Measurements from ENCODE around the gene GPHN. TPM values are rescaled to one million over a fixed set of nuclear protein-coding genes. Genes with fewer than 3 reads are reported as not detected.

GPHN gene
- total RNA-seq, 2 donors from 2014 or later: 24.1 to 25.7 TPM

DNA sequence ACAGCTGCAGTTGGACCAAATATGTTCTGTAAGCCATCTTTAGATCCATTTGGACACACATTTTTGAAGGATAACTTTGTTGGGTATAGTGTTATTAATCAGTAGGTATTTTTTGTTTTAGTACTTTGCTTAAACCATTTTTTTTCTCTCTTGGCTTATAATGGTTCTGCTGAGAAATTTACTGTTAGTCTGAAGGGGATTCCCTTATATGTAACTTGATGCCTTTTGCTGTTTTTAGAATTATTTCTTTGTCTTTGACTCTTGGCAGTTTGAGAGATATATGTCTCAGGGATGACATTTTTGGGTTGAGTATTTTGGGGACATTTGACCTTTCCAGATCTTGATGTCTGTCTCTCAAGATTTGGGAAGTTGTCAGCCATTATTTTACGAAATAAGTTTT is 169.8 kb downstream of the GPHN start:
- Histone ChIP-seq H3K27me3 (no peaks in the 10 kb centered on the region), H3K4me3 (no peak overlapping the region), H3K9me3 (no peaks in the 10 kb centered on the region), H3K36me3 (replicated peaks in 1 of 2; ENCODE audit: insufficient read depth in 1 of 2, low read depth in 2 of 2) (no peaks in the 10 kb centered on the region), H3K4me1 (no peaks in the 10 kb centered on the region), H3K27ac (no peak overlapping the region)
- 91 to 94% methylated on average over 1 of the region's 1 CpG for WGBS, 2 donors
- no peak for DNase-seq
- TF ChIP-seq, protein P1, sequence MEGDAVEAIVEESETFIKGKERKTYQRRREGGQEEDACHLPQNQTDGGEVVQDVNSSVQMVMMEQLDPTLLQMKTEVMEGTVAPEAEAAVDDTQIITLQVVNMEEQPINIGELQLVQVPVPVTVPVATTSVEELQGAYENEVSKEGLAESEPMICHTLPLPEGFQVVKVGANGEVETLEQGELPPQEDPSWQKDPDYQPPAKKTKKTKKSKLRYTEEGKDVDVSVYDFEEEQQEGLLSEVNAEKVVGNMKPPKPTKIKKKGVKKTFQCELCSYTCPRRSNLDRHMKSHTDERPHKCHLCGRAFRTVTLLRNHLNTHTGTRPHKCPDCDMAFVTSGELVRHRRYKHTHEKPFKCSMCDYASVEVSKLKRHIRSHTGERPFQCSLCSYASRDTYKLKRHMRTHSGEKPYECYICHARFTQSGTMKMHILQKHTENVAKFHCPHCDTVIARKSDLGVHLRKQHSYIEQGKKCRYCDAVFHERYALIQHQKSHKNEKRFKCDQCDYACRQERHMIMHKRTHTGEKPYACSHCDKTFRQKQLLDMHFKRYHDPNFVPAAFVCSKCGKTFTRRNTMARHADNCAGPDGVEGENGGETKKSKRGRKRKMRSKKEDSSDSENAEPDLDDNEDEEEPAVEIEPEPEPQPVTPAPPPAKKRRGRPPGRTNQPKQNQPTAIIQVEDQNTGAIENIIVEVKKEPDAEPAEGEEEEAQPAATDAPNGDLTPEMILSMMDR (IDR thresholded peaks at IDR 0.05): no peak
- no peak for TF ChIP-seq POLR2A (IDR thresholded peaks at IDR 0.05)
- intact Hi-C loops (cut with DNase I): no loop called here
- ATAC-seq: no peak

DNA sequence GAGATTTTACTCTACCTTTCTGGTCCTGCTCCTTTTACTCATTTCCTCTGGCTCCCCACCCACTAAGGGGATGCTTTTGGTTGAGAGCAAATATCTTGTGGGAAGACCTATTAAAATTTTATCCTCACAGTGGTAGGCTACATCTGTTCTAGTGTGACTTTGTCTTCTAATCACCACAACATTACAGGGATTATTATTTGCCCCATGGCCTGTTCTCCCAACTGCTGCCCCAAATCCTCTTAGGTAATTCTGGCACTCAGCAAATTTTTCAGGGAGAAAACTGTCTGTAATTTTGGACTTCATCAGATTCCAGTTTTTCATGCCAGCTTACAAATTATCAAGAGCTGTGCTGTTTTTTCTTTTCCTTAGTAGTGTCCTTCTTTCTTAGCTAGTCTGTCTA is 172.3 kb downstream of the GPHN start:
- Histone ChIP-seq H3K4me3 (no peak overlapping the region), H3K9me3 (no peaks in the 10 kb centered on the region), H3K4me1 (no peaks in the 10 kb centered on the region), H3K27me3 (no peaks in the 10 kb centered on the region), H3K36me3 (replicated peaks in 1 of 2; ENCODE audit: insufficient read depth in 1 of 2, low read depth in 2 of 2) (no peaks in the 10 kb centered on the region), H3K27ac (no peak overlapping the region)
- TF ChIP-seq, protein P1 (IDR thresholded peaks at IDR 0.05): no peak
- no peak for TF ChIP-seq POLR2A (IDR thresholded peaks at IDR 0.05)
- intact Hi-C loops (cut with DNase I): no loop called here
- DNase-seq: no peak
- no peak for ATAC-seq

DNA sequence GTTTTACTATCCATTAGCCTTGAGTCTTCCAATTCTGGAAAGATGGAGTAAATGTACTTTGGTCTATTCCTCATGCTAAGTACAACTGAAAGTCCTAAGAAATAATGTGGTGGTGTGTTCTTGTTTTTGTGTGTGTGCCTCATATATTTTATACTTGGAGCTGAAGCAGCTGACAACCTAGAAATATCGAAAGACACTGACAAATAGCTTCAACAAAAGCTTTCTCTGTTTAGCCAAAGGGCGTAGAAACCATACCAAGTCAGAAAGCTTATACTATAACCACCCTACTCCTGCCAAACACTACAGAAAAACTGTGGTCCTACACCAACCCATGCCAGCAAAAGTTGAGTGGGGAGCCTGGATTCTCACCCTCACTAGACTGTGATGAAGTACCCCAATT is 188.4 kb downstream of the GPHN start:
- Histone ChIP-seq H3K36me3 (replicated peaks in 1 of 2; ENCODE audit: insufficient read depth in 1 of 2, low read depth in 2 of 2) (no peaks in the 10 kb centered on the region), H3K4me3 (no peak overlapping the region), H3K4me1 (no peaks in the 10 kb centered on the region), H3K27me3 (no peaks in the 10 kb centered on the region), H3K27ac (no peak overlapping the region), H3K9me3 (no peaks in the 10 kb centered on the region)
- DNase-seq: no peak
- intact Hi-C loops (cut with DNase I): no loop called here
- WGBS, 2 donors: 97% methylated on average over 2 of the region's 2 CpGs
- TF ChIP-seq, protein P1 (IDR thresholded peaks at IDR 0.05): no peak
- no peak for TF ChIP-seq POLR2A (IDR thresholded peaks at IDR 0.05)
- ATAC-seq: no peak

DNA sequence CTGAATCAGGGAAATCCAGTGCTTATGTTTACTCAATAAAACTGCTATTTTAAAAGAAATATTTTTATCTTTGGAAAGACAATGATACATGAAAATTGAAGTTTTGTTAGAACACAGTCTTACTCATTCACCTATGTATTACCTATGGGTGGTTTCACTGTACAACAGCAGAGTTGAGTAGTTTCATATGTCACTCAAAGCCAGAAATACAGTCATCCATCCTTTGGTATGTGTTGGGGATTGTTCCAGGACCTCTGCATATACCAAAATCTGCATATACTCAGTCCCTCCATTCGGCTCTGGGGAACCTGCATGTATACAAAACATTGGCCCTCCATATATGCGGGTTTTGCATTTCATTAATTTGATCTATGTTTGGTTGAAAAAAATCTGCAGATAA is 190.6 kb downstream of the GPHN start:
- WGBS, 2 donors: 82 to 87% methylated on average over 2 of the region's 2 CpGs
- no peaks in the 10 kb centered on the region for H3K27me3 ChIP-seq
- H3K4me1 ChIP-seq: no peaks in the 10 kb centered on the region
- no peak for ATAC-seq
- no peak overlapping the region for H3K27ac ChIP-seq
- no peak overlapping the region for H3K4me3 ChIP-seq
- intact Hi-C loops (cut with DNase I): no loop called here
- H3K9me3 ChIP-seq: no peaks in the 10 kb centered on the region
- no peak for DNase-seq
- no peak for TF ChIP-seq POLR2A (IDR thresholded peaks at IDR 0.05)
- TF ChIP-seq, protein P1 (IDR thresholded peaks at IDR 0.05): no peak
- H3K36me3 ChIP-seq (replicated peaks in 1 of 2; ENCODE audit: insufficient read depth in 1 of 2, low read depth in 2 of 2): no peaks in the 10 kb centered on the region

DNA sequence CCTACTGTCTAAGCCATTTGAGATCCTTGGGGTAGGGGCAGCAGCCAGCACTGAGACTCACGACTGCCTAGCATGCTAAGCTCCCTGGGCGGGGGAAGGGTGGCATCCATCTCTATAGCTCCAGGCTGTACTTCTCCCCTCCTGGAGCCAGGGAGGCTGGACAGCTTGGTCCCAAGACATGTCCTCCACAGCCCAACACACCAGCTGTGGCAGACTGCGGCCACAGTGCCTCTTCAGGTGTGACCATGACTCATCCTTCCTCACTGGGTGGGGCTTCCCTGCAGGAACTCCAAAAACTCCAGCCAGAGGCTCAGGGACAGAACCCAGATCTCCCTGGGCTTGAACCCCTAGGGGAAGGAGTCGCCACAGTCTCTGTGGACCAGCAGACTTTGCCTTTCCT is 193.9 kb downstream of the GPHN start:
- Histone ChIP-seq H3K9me3 (no peaks in the 10 kb centered on the region), H3K36me3 (replicated peaks in 1 of 2; ENCODE audit: insufficient read depth in 1 of 2, low read depth in 2 of 2) (no peaks in the 10 kb centered on the region), H3K4me1 (no peaks in the 10 kb centered on the region), H3K4me3 (no peak overlapping the region), H3K27ac (no peak overlapping the region), H3K27me3 (no peaks in the 10 kb centered on the region)
- WGBS, 2 donors: 100% methylated on average over 4 of the region's 4 CpGs; no CpG with 5 or more reads in 1 of the 2 donors
- no peak for TF ChIP-seq POLR2A (IDR thresholded peaks at IDR 0.05)
- TF ChIP-seq, protein P1 (IDR thresholded peaks at IDR 0.05): no peak
- intact Hi-C loops (cut with DNase I): no loop called here
- no peak for ATAC-seq
- no peak for DNase-seq
